GM21786 (cell line): ENCODE results near the gene SELL.
"Not testable (repeated sequence)": the region's sequence is repeated elsewhere in the genome, so short reads cannot be mapped to it uniquely, and the experiment has no call there.

Source experiments
- ATAC-seq: cut with Tn5 transposase; IDR thresholded peaks from one replicate; pipeline ENCODE4 v1.9.1; 2021; ENCODE audit not compliant: unreplicated experiment

Gene SELL

DNA sequence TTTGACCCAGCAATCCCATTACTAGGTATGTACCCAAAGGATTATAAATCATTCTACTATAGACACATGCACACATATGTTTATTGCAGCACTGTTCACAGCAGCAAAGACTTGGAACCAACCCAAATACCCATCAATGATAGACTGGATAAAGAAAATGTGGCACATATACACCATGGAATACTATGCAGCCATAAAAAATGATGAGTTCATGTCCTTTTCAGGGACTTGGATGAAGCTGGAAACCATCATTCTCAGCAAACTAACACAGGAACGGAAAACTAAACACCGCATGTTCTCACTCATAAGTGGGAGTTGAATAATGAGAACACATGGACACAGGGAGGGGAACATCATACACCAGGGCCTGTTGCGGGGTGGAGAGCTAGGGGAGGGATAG lies 41.2 kb downstream of the SELL start:
- ATAC-seq, result not testable (repeated sequence)

DNA sequence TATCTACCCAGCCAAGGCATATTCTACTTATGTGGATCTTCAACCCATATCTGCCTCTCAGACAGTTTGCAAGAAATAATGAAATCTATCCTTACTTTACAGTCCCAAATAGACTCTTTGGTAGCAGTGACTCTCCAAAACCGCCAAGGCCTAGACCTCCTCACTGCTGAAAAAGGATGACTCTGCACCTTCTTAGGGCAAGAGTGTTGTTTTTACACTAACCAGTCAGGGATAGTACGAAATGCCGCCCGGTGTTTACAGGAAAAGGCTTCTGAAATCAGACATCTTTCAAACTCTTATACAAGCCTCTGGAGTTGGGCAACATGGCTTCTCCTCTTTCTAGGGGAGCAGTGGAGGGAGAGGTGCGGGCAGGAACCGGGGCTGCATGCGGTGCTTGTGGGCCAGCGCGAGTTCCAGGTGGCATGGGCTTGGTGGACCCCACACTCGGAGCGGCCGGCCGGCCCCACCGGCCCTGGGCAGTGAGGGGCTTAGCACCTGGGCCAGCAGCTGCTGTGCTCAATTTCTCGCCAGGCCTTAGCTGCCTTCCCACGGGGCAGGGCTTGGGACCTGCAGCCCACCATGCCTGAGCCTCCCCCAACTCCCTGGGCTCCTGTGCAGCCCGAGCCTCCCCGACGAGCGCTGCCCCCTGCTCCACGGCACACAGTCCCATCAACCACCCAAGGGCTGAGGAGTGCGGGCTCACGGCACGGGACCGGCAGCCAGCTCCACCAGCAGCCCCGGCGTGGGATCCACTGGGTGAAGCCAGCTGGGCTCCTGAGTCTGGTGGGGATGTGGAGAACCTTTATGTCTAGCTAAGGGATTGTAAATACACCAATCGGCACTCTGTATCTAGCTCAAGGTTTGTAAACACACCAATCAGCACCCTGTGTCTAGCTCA lies 43.5 kb downstream of the SELL start:
- ATAC-seq, result not testable (repeated sequence)

DNA sequence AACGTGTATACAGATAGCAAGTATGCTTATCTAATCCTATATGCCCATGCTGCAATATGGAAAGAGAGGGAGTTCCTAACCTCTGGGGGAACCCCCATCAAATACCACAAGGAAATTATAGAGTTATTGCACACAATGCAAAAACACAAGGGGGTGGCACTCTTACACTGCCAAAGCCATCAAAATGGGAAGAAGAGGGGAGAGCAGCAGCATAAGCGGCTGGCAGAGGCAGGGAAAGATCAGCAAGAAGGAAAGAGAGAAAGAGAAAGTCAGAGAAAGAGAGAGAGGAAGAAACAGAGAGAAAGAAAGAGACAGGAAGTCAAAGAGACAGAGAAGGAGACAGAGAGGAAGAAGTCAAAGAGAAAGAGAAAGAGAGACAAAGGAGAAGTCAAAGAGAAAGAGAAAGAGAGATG lies 44.2 kb downstream of the SELL start:
- peak; percentile 75 for ATAC-seq

DNA sequence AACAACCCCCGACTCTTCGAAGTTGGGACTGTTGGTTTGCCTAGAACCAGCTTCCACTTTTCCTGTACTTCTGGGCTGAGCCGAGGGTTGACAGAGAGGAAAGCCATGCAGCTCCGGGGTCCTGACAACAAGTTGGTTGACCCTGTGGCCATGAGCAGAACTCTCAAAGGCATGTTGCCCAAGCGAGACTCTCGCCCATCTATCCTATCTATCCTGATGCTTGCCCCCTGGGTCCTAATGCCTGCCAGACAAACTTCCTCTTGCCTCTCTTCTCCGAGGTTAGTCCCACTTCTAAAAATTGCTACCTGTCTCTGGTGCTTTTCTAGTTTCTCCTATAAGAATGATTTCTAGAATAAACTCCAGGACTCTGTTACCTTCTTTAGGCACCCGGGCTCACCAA lies 48.7 kb downstream of the SELL start:
- not testable (repeated sequence) for ATAC-seq

GRCh38 chr1:169661066-169661465 lies 50.4 kb downstream of the SELL start:
- not testable (repeated sequence) for ATAC-seq

DNA sequence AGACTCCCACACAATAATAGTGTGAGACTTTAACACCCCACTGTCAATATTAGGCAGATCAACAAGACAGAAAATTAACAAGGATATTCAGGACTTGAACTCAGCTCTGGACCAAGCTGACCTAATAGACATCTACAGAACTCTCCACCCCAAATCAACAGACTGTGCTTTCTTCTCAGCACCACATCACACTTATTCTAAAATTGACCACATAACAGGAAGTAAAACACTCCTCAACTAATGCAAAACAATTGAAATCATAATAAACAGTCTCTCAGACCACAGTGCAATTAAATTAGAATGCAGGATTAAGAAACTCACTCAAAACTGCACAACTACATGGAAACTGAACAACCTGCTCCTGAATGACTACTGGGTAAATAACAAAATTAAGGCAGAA lies 52.6 kb downstream of the SELL start:
- ATAC-seq, result not testable (repeated sequence)

DNA sequence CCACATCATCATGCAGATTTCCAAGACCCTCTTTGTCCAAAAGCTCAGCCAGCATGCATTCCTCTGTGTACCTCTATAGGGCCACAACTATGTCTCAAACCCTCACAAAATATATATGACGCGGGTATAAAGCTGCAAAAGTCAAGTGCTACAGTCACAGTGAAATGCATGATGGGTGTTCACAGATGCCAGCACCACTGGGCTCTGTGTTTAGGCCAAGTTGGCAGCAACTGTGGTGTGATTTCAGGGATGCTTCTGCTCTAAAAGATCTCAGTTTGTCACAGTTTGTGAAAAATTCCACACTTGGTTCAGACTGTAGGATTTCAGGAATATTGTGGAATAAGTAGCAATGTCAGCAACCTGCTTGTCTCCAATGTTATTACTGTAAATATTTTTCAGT lies 57.5 kb downstream of the SELL start:
- no peak for ATAC-seq

GRCh38 chr1:169651035-169651434 lies 60.4 kb downstream of the SELL start:
- ATAC-seq, result no peak

DNA sequence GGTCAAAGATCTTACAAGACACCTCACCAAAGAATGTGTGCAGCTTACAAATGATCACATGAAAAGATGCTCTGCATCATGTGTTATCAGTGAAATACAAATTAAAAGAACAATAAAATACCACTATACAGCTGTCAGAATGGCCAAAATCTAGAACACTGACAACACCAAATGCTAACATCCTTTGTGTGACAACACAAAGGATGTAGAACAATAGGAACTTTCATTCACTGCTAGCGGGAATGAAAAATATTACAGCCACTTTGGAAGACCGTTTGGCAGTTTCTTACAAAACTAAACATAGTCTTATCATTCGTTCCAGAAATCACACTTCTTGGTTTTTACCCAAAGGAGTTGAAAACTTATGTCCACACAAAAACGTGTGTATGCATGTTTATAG lies 60.9 kb downstream of the SELL start:
- ATAC-seq, result no peak

GRCh38 chr1:169648709-169649108 lies 62.7 kb downstream of the SELL start:
- ATAC-seq, result no peak

GRCh38 chr1:169648187-169648586 lies 63.2 kb downstream of the SELL start:
- no peak for ATAC-seq

DNA sequence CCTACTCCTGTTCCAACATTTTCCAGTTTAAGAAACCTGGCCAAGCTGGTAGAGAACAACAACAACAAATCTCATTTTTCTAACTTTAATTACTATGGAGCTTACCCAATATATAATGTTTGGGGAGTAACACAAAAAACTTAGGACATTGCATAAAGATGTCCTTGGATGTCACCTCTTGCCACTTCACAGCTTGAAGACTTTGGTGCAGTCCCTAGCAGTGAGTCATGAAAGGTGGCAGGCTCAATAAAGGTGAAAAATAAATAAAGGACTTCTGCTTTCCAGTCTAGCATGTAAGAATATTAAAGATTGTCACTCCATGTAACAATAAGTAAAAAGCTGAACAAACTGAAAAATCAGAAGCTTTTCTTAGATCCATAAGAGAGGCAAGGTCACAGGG lies 63.9 kb downstream of the SELL start:
- ATAC-seq, result no peak

GRCh38 chr1:169644297-169644696 lies 67.1 kb downstream of the SELL start:
- no peak for ATAC-seq
